Measurements from ENCODE around the gene FOS.

Gene FOS

GRCh38 chr14:75249958-75250336 lies 28.7 kb upstream of the FOS start:
- CTCF ChIA-PET, result interaction anchor here (0.6 to 0.7 kb wide), 2 partner anchors 11 to 390 kb away, joined by 3 to 5 read pairs; no protein-coding TSS in a partner anchor
- H3K4me3 ChIP-seq (ENCODE audit: low read depth, low read length), result no peak overlapping the region

GRCh38 chr14:75250800-75251199 lies 27.8 kb upstream of the FOS start:
- H3K36me3 ChIP-seq (ENCODE audit: control insufficient read depth in 2 of 2, insufficient read depth in 1 of 2, low read length in 2 of 2), result no peaks in the 10 kb centered on the region
- ChIA-PET CTCF (interaction anchor here (0.7 kb wide), 1 partner anchor 45 kb away, joined by 7 read pairs; no protein-coding TSS in a partner anchor), POLR2A (no interaction called here)
- H3K27ac ChIP-seq (ENCODE audit: extremely low read depth, low read depth, low read length), result no peak overlapping the region
- H3K4me1 ChIP-seq (ENCODE audit: control insufficient read depth, insufficient read depth, low read length), result peaks cover 3% of the 10 kb centered on the region; the same call in 1 of the 2 replicates
- no peaks in the 10 kb centered on the region for H3K9me3 ChIP-seq (ENCODE audit: control insufficient read depth, insufficient read depth, low read depth, low read length)
- no peak overlapping the region for H3K4me3 ChIP-seq (ENCODE audit: low read depth, low read length)
- TF ChIP-seq ZNF26 (tag by site-specific recombination; IDR thresholded peaks at IDR 0.05) (no peak), ZNF473 (tag by site-specific recombination; IDR thresholded peaks at IDR 0.05) (no peak), ZNF324 (tag by site-specific recombination; IDR thresholded peaks at IDR 0.05) (no peak), HOXC10 (CRISPR knock-in tag; IDR thresholded peaks at IDR 0.05) (no peak), INSM2 (tag by site-specific recombination; IDR thresholded peaks at IDR 0.05) (no peak), ZNF423 (tag by site-specific recombination; IDR thresholded peaks at IDR 0.05) (no peak), ZNF292 (tag by site-specific recombination; IDR thresholded peaks at IDR 0.05; ENCODE audit: borderline replicate concordance, low read depth) (no peak)

More at GRCh38 chr14:75249958-75250336, 28.7 kb upstream of the FOS start:
- no peak for TF ChIP-seq ZNF473 (tag by site-specific recombination; IDR thresholded peaks at IDR 0.05)
- no peak for TF ChIP-seq ZNF155 (tag by site-specific recombination; IDR thresholded peaks at IDR 0.05)
- TF ChIP-seq ZNF202 (tag by site-specific recombination; IDR thresholded peaks at IDR 0.05; ENCODE audit: borderline replicate concordance), result no peak
- TF ChIP-seq ZNF18 (tag by site-specific recombination; IDR thresholded peaks at IDR 0.05), result no peak
- TF ChIP-seq ZFP69B (tag by site-specific recombination; IDR thresholded peaks at IDR 0.05), result no peak
- TF ChIP-seq ZBTB7A (tag by site-specific recombination; IDR thresholded peaks at IDR 0.05; ENCODE audit: low read depth), result no peak
- TF ChIP-seq ZNF704 (tag by site-specific recombination; IDR thresholded peaks at IDR 0.05), result no peak
- TF ChIP-seq PATZ1 (tag by site-specific recombination; IDR thresholded peaks at IDR 0.05), result no peak
- no peak for TF ChIP-seq ZNF391 (tag by site-specific recombination; IDR thresholded peaks at IDR 0.05; ENCODE audit: borderline replicate concordance, low read depth)
- TF ChIP-seq ZBTB17 (tag by site-specific recombination; IDR thresholded peaks at IDR 0.05), result no peak
- TF ChIP-seq KLF1 (tag by site-specific recombination; IDR thresholded peaks at IDR 0.05), result no peak
- TF ChIP-seq KLF17 (tag by site-specific recombination; IDR thresholded peaks at IDR 0.05), result no peak
- TF ChIP-seq ZBTB21 (tag by site-specific recombination; IDR thresholded peaks at IDR 0.05), result no peak
- TF ChIP-seq ZNF133 (tag by site-specific recombination; IDR thresholded peaks at IDR 0.05), result no peak
- no peak for TF ChIP-seq ZNF560 (tag by site-specific recombination; IDR thresholded peaks at IDR 0.05; ENCODE audit: borderline replicate concordance)
- TF ChIP-seq ZNF26 (tag by site-specific recombination; IDR thresholded peaks at IDR 0.05), result no peak
- H3K9me3 ChIP-seq (ENCODE audit: control insufficient read depth, insufficient read depth, low read depth, low read length), result no peaks in the 10 kb centered on the region
- H3K36me3 ChIP-seq (ENCODE audit: control insufficient read depth in 2 of 2, insufficient read depth in 1 of 2, low read length in 2 of 2), result no peaks in the 10 kb centered on the region
- no peak overlapping the region for H3K27ac ChIP-seq (ENCODE audit: extremely low read depth, low read depth, low read length)
- H3K4me1 ChIP-seq (ENCODE audit: control insufficient read depth, insufficient read depth, low read length), result peaks cover 3% of the 10 kb centered on the region; the same call in 1 of the 2 replicates
- POLR2A ChIA-PET, result no interaction called here
